ENCODE measurements around the gene C16orf96. TPM values are rescaled to one million over a fixed set of nuclear protein-coding genes. Genes with fewer than 3 reads are reported as not detected.

The C16orf96 gene
- polyA plus RNA-seq, 2 of the 4 experiments (the other 2 are of a cell fraction), result 0.01 to 0.03 TPM

DNA sequence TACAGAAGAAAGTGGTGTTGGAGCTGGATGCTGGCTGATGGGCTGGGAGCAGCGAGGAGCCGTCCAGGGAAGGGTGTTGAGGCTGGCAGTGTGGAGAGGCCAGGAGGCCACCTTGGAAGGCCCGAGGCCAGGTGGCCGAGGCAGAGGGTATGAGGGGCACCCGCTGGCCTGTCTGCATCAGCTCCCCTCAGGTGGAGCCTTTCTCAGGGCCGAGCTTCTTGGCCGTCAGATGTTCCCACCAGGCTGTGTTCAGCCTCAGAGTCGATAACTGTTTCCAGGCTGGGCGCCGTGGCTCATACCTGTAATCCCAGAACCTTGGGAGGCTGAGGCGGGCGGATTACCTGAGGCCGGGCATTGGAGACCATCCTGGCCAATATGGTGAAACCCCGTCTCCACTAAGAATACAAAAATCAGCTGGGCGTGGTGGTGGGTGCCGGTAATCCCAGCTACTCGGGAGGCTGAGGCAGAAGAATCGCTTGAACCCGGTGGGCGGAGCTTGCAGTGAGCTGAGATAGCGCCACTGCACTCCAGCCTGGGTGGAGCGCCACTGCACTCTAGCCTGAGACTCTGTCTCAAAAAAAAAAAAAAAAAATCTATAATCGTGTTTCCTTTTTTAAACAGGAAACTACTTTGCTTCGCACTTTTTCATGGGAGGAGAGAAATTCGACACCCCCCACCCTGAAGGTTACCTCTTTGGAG, 93.8 kb downstream of the C16orf96 start:
- POLR2A ChIA-PET, result no interaction called here
- FAIRE-seq, result no peak
- 90% methylated on average over 20 of the region's 25 CpGs for WGBS (ENCODE audit: missing lambda C conversion rate)
- Histone ChIP-seq H3K9me3 (no peaks in the 10 kb centered on the region), H3K4me1 (peaks cover 26% of the 10 kb centered on the region), H3K4me2 (no peak overlapping the region), H3K27ac (no peak overlapping the region; a peak in 1 of 6 replicates), H3K4me3 (no peak overlapping the region)
- DNase-seq (ENCODE audit: low read depth in 1 of 2, low spot score in 1 of 2), result no peak
- ATAC-seq, result no peak
- TF ChIP-seq JUNB (IDR thresholded peaks at IDR 0.05), result no peak
- TF ChIP-seq HEYL (CRISPR knock-in tag; IDR thresholded peaks at IDR 0.05), result 0 out of 2 replicates have a peak, but pooled peaks have one; percentile 39
- CTCF ChIA-PET, result interaction anchor here (0.6 to 3.7 kb wide), 33 partner anchors 8 to 325 kb away, joined by 3 to 24 read pairs (median 4); partner anchors contain the start of gene MGRN1

Small RNA genes lying within 50 kb of the gene (small RNA-seq; reads per million reads assigned to genes)
- gene RN7SL850P, result 0 reads per million in 6 experiments

Other genes starting within 250 kb of the C16orf96 start
- gene GLIS2, start 240.3 kb upstream of the C16orf96 start, polyA plus RNA-seq (2011; rRNA removed), result 5.5 and 6.8 TPM in 2 replicates
- gene GLIS2, start 240.3 kb upstream of the C16orf96 start, polyA plus RNA-seq (2017; fragmentation: RNase III; extraction: RNeasy Plus Mini Kit Qiagen cat#74134 plus additional on column Dnase treatment), result 15.8 to 19.5 TPM (median 16.3 TPM) in 3 replicates
- gene PAM16, start 205.0 kb upstream of the C16orf96 start, polyA plus RNA-seq (2011; rRNA removed), result 42.5 and 55.1 TPM in 2 replicates
- gene PAM16, start 205.0 kb upstream of the C16orf96 start, polyA plus RNA-seq (2017; fragmentation: RNase III; extraction: RNeasy Plus Mini Kit Qiagen cat#74134 plus additional on column Dnase treatment), result 58.7 to 64.3 TPM (median 59.1 TPM) in 3 replicates
- gene VASN, start 184.5 kb upstream of the C16orf96 start, polyA plus RNA-seq (2011; rRNA removed), result 2.0 and 2.3 TPM in 2 replicates
- 4.0 to 4.7 TPM (median 4.2 TPM) in 3 replicates for gene VASN, start 184.5 kb upstream of the C16orf96 start, polyA plus RNA-seq (2017; fragmentation: RNase III; extraction: RNeasy Plus Mini Kit Qiagen cat#74134 plus additional on column Dnase treatment)
- 5.7 and 6.0 TPM in 2 replicates for gene CORO7, start 139.7 kb upstream of the C16orf96 start, polyA plus RNA-seq (2011; rRNA removed)
- gene CORO7, start 139.7 kb upstream of the C16orf96 start, polyA plus RNA-seq (2017; fragmentation: RNase III; extraction: RNeasy Plus Mini Kit Qiagen cat#74134 plus additional on column Dnase treatment), result 11.1 to 12.6 TPM (median 11.9 TPM) in 3 replicates
- gene DNAJA3, start 130.5 kb upstream of the C16orf96 start, polyA plus RNA-seq (2011; rRNA removed), result 70.9 and 77.2 TPM in 2 replicates
- 64.6 to 71.6 TPM (median 66.0 TPM) in 3 replicates for gene DNAJA3, start 130.5 kb upstream of the C16orf96 start, polyA plus RNA-seq (2017; fragmentation: RNase III; extraction: RNeasy Plus Mini Kit Qiagen cat#74134 plus additional on column Dnase treatment)
- 36.3 and 36.4 TPM in 2 replicates for gene NMRAL1, start 81.7 kb upstream of the C16orf96 start, polyA plus RNA-seq (2011; rRNA removed)
- 47.4 to 55.8 TPM (median 48.8 TPM) in 3 replicates for gene NMRAL1, start 81.7 kb upstream of the C16orf96 start, polyA plus RNA-seq (2017; fragmentation: RNase III; extraction: RNeasy Plus Mini Kit Qiagen cat#74134 plus additional on column Dnase treatment)
- 35.4 and 37.3 TPM in 2 replicates for gene HMOX2, start 79.9 kb upstream of the C16orf96 start, polyA plus RNA-seq (2011; rRNA removed)
- gene HMOX2, start 79.9 kb upstream of the C16orf96 start, polyA plus RNA-seq (2017; fragmentation: RNase III; extraction: RNeasy Plus Mini Kit Qiagen cat#74134 plus additional on column Dnase treatment), result 47.7 to 49.6 TPM (median 49.5 TPM) in 3 replicates
- gene CDIP1, start 17.6 kb upstream of the C16orf96 start, polyA plus RNA-seq (2011; rRNA removed), result 3.7 and 4.4 TPM in 2 replicates
- gene CDIP1, start 17.6 kb upstream of the C16orf96 start, polyA plus RNA-seq (2017; fragmentation: RNase III; extraction: RNeasy Plus Mini Kit Qiagen cat#74134 plus additional on column Dnase treatment), result 7.8 to 8.4 TPM (median 8.3 TPM) in 3 replicates
- gene UBALD1, start 58.5 kb downstream of the C16orf96 start, polyA plus RNA-seq (2011; rRNA removed), result 10.0 and 10.2 TPM in 2 replicates
- 33.2 to 36.6 TPM (median 34.1 TPM) in 3 replicates for gene UBALD1, start 58.5 kb downstream of the C16orf96 start, polyA plus RNA-seq (2017; fragmentation: RNase III; extraction: RNeasy Plus Mini Kit Qiagen cat#74134 plus additional on column Dnase treatment)
- 4.3 and 8.2 TPM in 2 replicates for gene MGRN1, start 68.5 kb downstream of the C16orf96 start, polyA plus RNA-seq (2011; rRNA removed)
- 28.2 to 30.6 TPM (median 29.9 TPM) in 3 replicates for gene MGRN1, start 68.5 kb downstream of the C16orf96 start, polyA plus RNA-seq (2017; fragmentation: RNase III; extraction: RNeasy Plus Mini Kit Qiagen cat#74134 plus additional on column Dnase treatment)
- 15.5 and 16.8 TPM in 2 replicates for gene NUDT16L1, start 137.2 kb downstream of the C16orf96 start, polyA plus RNA-seq (2011; rRNA removed)
- 21.8 to 24.4 TPM (median 22.9 TPM) in 3 replicates for gene NUDT16L1, start 137.2 kb downstream of the C16orf96 start, polyA plus RNA-seq (2017; fragmentation: RNase III; extraction: RNeasy Plus Mini Kit Qiagen cat#74134 plus additional on column Dnase treatment)
- gene ANKS3, start 177.9 kb downstream of the C16orf96 start, polyA plus RNA-seq (2011; rRNA removed), result 19.8 and 22.7 TPM in 2 replicates
- gene ANKS3, start 177.9 kb downstream of the C16orf96 start, polyA plus RNA-seq (2017; fragmentation: RNase III; extraction: RNeasy Plus Mini Kit Qiagen cat#74134 plus additional on column Dnase treatment), result 22.4 to 30.6 TPM (median 27.1 TPM) in 3 replicates
- 1.6 and 1.7 TPM in 2 replicates for gene DNAAF8, start 178.2 kb downstream of the C16orf96 start, polyA plus RNA-seq (2011; rRNA removed)
- gene DNAAF8, start 178.2 kb downstream of the C16orf96 start, polyA plus RNA-seq (2017; fragmentation: RNase III; extraction: RNeasy Plus Mini Kit Qiagen cat#74134 plus additional on column Dnase treatment), result 0.73 to 1.6 TPM (median 0.89 TPM) in 3 replicates
- gene ZNF500, start 210.8 kb downstream of the C16orf96 start, polyA plus RNA-seq (2011; rRNA removed), result 4.6 and 4.7 TPM in 2 replicates
- gene ZNF500, start 210.8 kb downstream of the C16orf96 start, polyA plus RNA-seq (2017; fragmentation: RNase III; extraction: RNeasy Plus Mini Kit Qiagen cat#74134 plus additional on column Dnase treatment), result 5.2 to 6.7 TPM (median 6.4 TPM) in 3 replicates
- not detected in 2 replicates for gene SEPTIN12, start 232.0 kb downstream of the C16orf96 start, polyA plus RNA-seq (2011; rRNA removed)
- 0.14 TPM in 1 of 3 replicates, not detected in the others for gene SEPTIN12, start 232.0 kb downstream of the C16orf96 start, polyA plus RNA-seq (2017; fragmentation: RNase III; extraction: RNeasy Plus Mini Kit Qiagen cat#74134 plus additional on column Dnase treatment)
- gene SMIM22, start 239.0 kb downstream of the C16orf96 start, polyA plus RNA-seq (2011; rRNA removed), result not detected in 2 replicates
- gene SMIM22, start 239.0 kb downstream of the C16orf96 start, polyA plus RNA-seq (2017; fragmentation: RNase III; extraction: RNeasy Plus Mini Kit Qiagen cat#74134 plus additional on column Dnase treatment), result not detected in 3 replicates
- gene ROGDI, start 246.3 kb downstream of the C16orf96 start, polyA plus RNA-seq (2011; rRNA removed), result 7.2 and 7.9 TPM in 2 replicates
- gene ROGDI, start 246.3 kb downstream of the C16orf96 start, polyA plus RNA-seq (2017; fragmentation: RNase III; extraction: RNeasy Plus Mini Kit Qiagen cat#74134 plus additional on column Dnase treatment), result 12.4 to 18.9 TPM (median 15.1 TPM) in 3 replicates

Measured in A549 (cell line).